HepG2 (cell line): ENCODE data around the gene CARD16. TPM values are rescaled to one million over a fixed set of nuclear protein-coding genes. Genes with fewer than 3 reads are reported as not detected.

Experiments used
- ATAC-seq: fragments of 200-7000 bp; cut with Tn5 transposase; 3 replicates; pipeline ENCODE4 v1.9.1; 2020; ENCODE audit warnings: mild to moderate bottlenecking, moderate library complexity
- BruUV-seq: library from RNA; stranded (reverse); fragments of 400-500 nt; replicated peaks from 2 replicates; lab custom pipeline; 2021; lab: Mats Ljungman, UMichigan
- CTCF ChIA-PET: fragments of 300-600 bp; formaldehyde crosslinking; extraction: SDS; loops from one replicate; lab custom pipeline; 2021; ENCODE audit warnings: low total read pairs, inconsistent platforms, low intra/inter-chr PET ratio; lab: Yijun Ruan, JAX
- POLR2A ChIA-PET: fragments of 350-600 bp; sonication (Branson Sonifier 250); formaldehyde crosslinking; loops from one replicate; lab custom pipeline; 2020; ENCODE audit warnings: antibody characterized with exemption, inconsistent platforms; lab: Yijun Ruan, JAX
- DNase-seq: peaks from one replicate; pipeline ENCODE4 v3.0.0-alpha.2; 2015; ENCODE audit warnings: low spot score
- FAIRE-seq: peaks from 3 replicates; lab custom pipeline; 2011; peaks lifted over from hg19 to GRCh38; lab: Jason Lieb, UNC
- H2AFZ ChIP-seq: one replicate; pipeline ENCODE4 v1.6.1; 2011; ENCODE audit warnings: low read length, inconsistent platforms
- H3K27ac ChIP-seq: fragments of 300-600 bp; 3 replicates; pipeline ENCODE4 v1.8.0; 2011; ENCODE audit warnings: mixed run types, mild to moderate bottlenecking, mixed read lengths, low read length, inconsistent platforms; ENCODE audit not compliant: insufficient read depth; ENCODE audit errors: extremely low read length
- H3K27me3 ChIP-seq, 2 experiments: fragments of 200-600 bp in 1 of 2; 2 replicates in 1 of 2; 3 replicates in 1 of 2; pipeline versions ENCODE4 v1.6.0 to v1.8.0; 2011; ENCODE audit warnings: low read length in 2 of 2, mild to moderate bottlenecking in 2 of 2, moderate library complexity in 2 of 2, inconsistent platforms in 1 of 2; ENCODE audit not compliant: insufficient read depth in 2 of 2, control insufficient read depth in 1 of 2
- H3K36me3 ChIP-seq, 2 experiments: fragments of 200-600 bp in 1 of 2; replicated peaks in 1 of 2; 2 replicates in 1 of 2; 3 replicates in 1 of 2; pipeline versions ENCODE4 v1.5.1 to v1.8.0; 2011; ENCODE audit warnings: low read length in 2 of 2, inconsistent platforms in 1 of 2; ENCODE audit not compliant: insufficient read depth in 2 of 2, control insufficient read depth in 1 of 2
- H3K4me1 ChIP-seq: 2 replicates; pipeline ENCODE4 v1.5.1; 2012; ENCODE audit warnings: low read length, inconsistent platforms; ENCODE audit not compliant: insufficient read depth
- H3K4me2 ChIP-seq: 2 replicates; pipeline ENCODE4 v1.6.0; 2011; ENCODE audit warnings: low read depth, low read length, inconsistent platforms
- H3K4me3 ChIP-seq, 3 experiments: fragments of 200-600 bp in 1 of 3; sonication (generic), shearing (Covaris generic) in 1 of 3; replicated peaks in 1 of 3; 2 replicates each; pipeline ENCODE4 v1.5.1; 2011 to 2016; ENCODE audit warnings: low read length in 3 of 3, inconsistent platforms in 2 of 3, low read depth in 2 of 3, mild to moderate bottlenecking in 2 of 3, control low read depth in 1 of 3, mixed read lengths in 1 of 3; ENCODE audit not compliant: insufficient read depth in 1 of 3
- H3K79me2 ChIP-seq: one replicate; pipeline ENCODE4 v1.6.1; 2011; ENCODE audit warnings: low read length, inconsistent platforms; ENCODE audit not compliant: insufficient read depth
- H3K9ac ChIP-seq: 2 replicates; pipeline ENCODE4 v1.6.0; 2011; ENCODE audit warnings: mild to moderate bottlenecking, low read depth, low read length, inconsistent platforms; ENCODE audit not compliant: insufficient read depth
- H3K9me3 ChIP-seq: 2 replicates; pipeline ENCODE4 v1.5.1; 2012; ENCODE audit warnings: mild to moderate bottlenecking, low read length
- H4K20me1 ChIP-seq: 2 replicates; pipeline ENCODE4 v1.6.0; 2011; ENCODE audit warnings: inconsistent platforms, mild to moderate bottlenecking, low read length, moderate library complexity; ENCODE audit not compliant: insufficient read depth
- GLI4 ChIP-seq: sonication (generic); formaldehyde crosslinking; IDR thresholded peaks from 2 replicates; pipeline ENCODE4 v1.5.1; 2020; ENCODE audit warnings: missing genetic modification reagents, mild to moderate bottlenecking, moderate library complexity, borderline replicate concordance
- KDM3A ChIP-seq: IDR thresholded peaks from 2 replicates; pipeline ENCODE4 v1.6.1; 2018; ENCODE audit warnings: low read depth, missing compliant biosample characterization
- MTF2 ChIP-seq: sonication (generic); formaldehyde crosslinking; IDR thresholded peaks from 2 replicates; pipeline ENCODE4 v1.5.0; 2020; ENCODE audit warnings: missing genetic modification reagents, borderline replicate concordance
- PHF20 ChIP-seq: sonication (generic); formaldehyde crosslinking; IDR thresholded peaks from 2 replicates; pipeline ENCODE4 v1.5.0; 2020; ENCODE audit warnings: mild to moderate bottlenecking, missing genetic modification reagents
- SMAD9 ChIP-seq: sonication (generic); formaldehyde crosslinking; IDR thresholded peaks from 2 replicates; pipeline ENCODE4 v1.5.1; 2020; ENCODE audit warnings: mild to moderate bottlenecking, missing genetic modification reagents
- SMC3 ChIP-seq: IDR thresholded peaks from 2 replicates; pipeline ENCODE4 v1.6.1; 2011; ENCODE audit warnings: low read length, improper control_type of control experiment
- STAG1 ChIP-seq: sonication (generic); formaldehyde crosslinking; IDR thresholded peaks from 2 replicates; pipeline ENCODE4 v1.4.0; 2020; ENCODE audit warnings: missing genetic modification reagents
- ZNF260 ChIP-seq: sonication (generic); formaldehyde crosslinking; IDR thresholded peaks from 2 replicates; pipeline ENCODE4 v1.4.0; 2020; ENCODE audit warnings: missing genetic modification reagents, low read depth, mild to moderate bottlenecking, borderline replicate concordance
- ZNF343 ChIP-seq: sonication (generic); formaldehyde crosslinking; IDR thresholded peaks from 2 replicates; pipeline ENCODE4 v1.4.0; 2020; ENCODE audit warnings: mild to moderate bottlenecking, missing genetic modification reagents
- ZNF660 ChIP-seq: sonication (generic); formaldehyde crosslinking; IDR thresholded peaks from 2 replicates; pipeline ENCODE4 v1.5.1; 2020; ENCODE audit warnings: mild to moderate bottlenecking, low read depth, missing genetic modification reagents, borderline replicate concordance
- WGBS: methylation state at CpG from one replicate; pipeline ENCODE4 v1.1.6; 2017; ENCODE audit warnings: low lambda C conversion rate; 5-methylcytosine and 5-hydroxymethylcytosine counted together
- in situ Hi-C: cut with HindIII; loops from 2 replicates; pipeline ENCODE4 v1.10.0; 2017; ENCODE audit warnings: low pct_unique_long_range_greater_than_20kb; ENCODE audit not compliant: extremely low pct_ligation_motif_present
- intact Hi-C: fragments of 100-400 bp; cut with micrococcal nuclease; formaldehyde crosslinking; loops from one replicate; pipeline ENCODE4 v1.10.0; 2022; ENCODE audit not compliant: unreplicated experiment
- polyA plus RNA-seq, 8 experiments: library from polyadenylated mRNA; depleted of rRNA in 3 of 8; stranded (reverse) in 7 of 8; unstranded in 1 of 8; fragments of >200 nt; fragmentation: Illumina TruSeq in 4 of 8; extraction: Trizol in 4 of 8; gene quantifications; 2 replicates each; pipeline versions ENCODE4 v1.2.1 to v1.2.3, GENCODE V29; 2011 to 2016; ENCODE audit warnings: low read depth in 4 of 8, missing spikeins in 1 of 8, mixed read lengths in 1 of 8; ENCODE audit not compliant: insufficient read depth in 1 of 8
- total RNA-seq, 5 experiments: library from RNA; depleted of rRNA; stranded (reverse); fragments of >200 nt; fragmentation: Illumina TruSeq; extraction: Trizol; gene quantifications; 2 replicates each; pipeline ENCODE4 v1.2.3, GENCODE V29; 2016; ENCODE audit warnings: low read depth in 1 of 5
- TF ChIP-seq, protein P1 (sequence below): sonication (generic); formaldehyde crosslinking; IDR thresholded peaks from 2 replicates; pipeline ENCODE4 v1.8.0; 2022; ENCODE audit warnings: mild to moderate bottlenecking, missing genetic modification reagents, moderate library complexity
- TF ChIP-seq, protein P2 (sequence below), 2 experiments: sonication (generic) in 1 of 2; formaldehyde crosslinking in 1 of 2; IDR thresholded peaks; 2 replicates each; pipeline versions ENCODE4 v1.5.1 to v1.6.1; 2011 to 2020; ENCODE audit warnings: borderline replicate concordance in 1 of 2, low read depth in 1 of 2, low read length in 1 of 2, mild to moderate bottlenecking in 1 of 2, missing genetic modification reagents in 1 of 2, moderate library complexity in 1 of 2
- TF ChIP-seq, protein P3 (sequence below): sonication (generic); formaldehyde crosslinking; IDR thresholded peaks from 2 replicates; pipeline ENCODE4 v1.8.1; 2022; ENCODE audit warnings: low read depth, mild to moderate bottlenecking, missing genetic modification reagents

CARD16 gene
- total and polyA plus RNA-seq, 2 of the 13 experiments (the other 11 are each of a cell fraction or from before 2014, with no cell fraction given) = 0.34 TPM; not detected in 1

DNA sequence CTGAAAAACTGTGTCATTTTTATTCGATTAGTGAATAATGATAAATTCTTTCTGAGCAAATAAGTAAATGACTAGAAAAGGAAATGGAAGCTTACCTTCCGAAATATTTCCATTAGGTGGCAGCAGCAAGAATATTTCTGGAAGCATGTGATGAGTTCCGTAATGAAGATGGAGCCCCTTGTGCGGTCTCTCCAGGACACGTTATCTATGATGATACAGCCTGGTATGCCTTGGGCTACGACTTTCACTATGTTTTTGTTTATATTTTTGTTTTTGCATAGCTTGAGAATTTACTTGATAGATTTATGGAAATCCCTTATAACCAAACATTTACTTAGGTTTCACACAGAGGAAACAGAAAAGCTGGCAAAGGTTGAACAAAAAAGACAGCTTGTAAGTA is 47.8 kb downstream of the CARD16 start (continued):
- TF ChIP-seq SMC3 (peak; percentile 7; the same call in 1 of the 2 replicates), STAG1 (CRISPR knock-in tag) (peak; percentile 52), KDM3A (CRISPR knock-in tag) (no peak)
- TF ChIP-seq, all 625 proteins: peak for 4

DNA sequence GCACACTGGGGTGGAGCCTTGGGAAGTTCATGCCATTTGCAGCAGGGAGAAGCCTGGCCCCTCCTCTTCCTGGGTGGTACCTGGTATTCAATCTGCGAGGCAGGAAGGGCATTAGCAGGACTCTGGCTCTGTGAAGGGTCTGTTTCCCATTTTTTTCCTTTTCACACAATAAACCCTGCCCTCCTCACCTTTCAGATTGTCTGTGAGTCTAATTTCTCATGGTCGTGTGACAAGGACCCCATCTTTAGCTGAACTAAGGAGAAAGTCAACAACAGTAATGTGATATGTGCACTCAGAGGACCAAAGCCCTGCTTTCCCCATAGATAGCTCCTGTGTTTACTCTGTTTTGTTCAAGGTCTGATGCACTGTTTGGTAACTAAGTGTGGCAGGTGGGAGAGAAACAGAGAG is 50.1 kb downstream of the CARD16 start:
- H3K36me3 ChIP-seq = no peaks in the 10 kb centered on the region
- H4K20me1 ChIP-seq = no peaks in the 10 kb centered on the region
- H3K4me3 ChIP-seq = peak overlapping the region in 2 of 3 experiments; percentile 40; a peak in 3 of 6 replicates
- in situ Hi-C loops (no loop called here), intact Hi-C loops (loop anchor here (1.0 to 5.0 kb wide), 2 partner anchors 52 to 205 kb away; partner anchors contain the start of gene CARD16)
- no peak overlapping the region for H2AFZ ChIP-seq
- CTCF ChIA-PET = no interaction called here
- peak; percentile 36 for FAIRE-seq
- POLR2A ChIA-PET = interaction anchor here (1.0 to 1.1 kb wide), 2 partner anchors 26 to 208 kb away, joined by 3 to 9 read pairs; partner anchors contain the start of gene CASP4
- ATAC-seq = peak; percentile 98
- BruUV-seq = no TSS peak
- peak overlapping the region; percentile 60 for H3K27ac ChIP-seq
- no peak overlapping the region for H3K9ac ChIP-seq
- no peaks in the 10 kb centered on the region for H3K79me2 ChIP-seq
- H3K9me3 ChIP-seq = no peaks in the 10 kb centered on the region
- peak; percentile 85 for DNase-seq
- H3K4me2 ChIP-seq = peak overlapping the region; percentile 75
- WGBS = 0% methylated on average over 2 of the region's 2 CpGs
- H3K27me3 ChIP-seq = peaks cover 0 to 6% of the 10 kb centered on the region in 2 experiments; a peak in 1 of 5 replicates
- H3K4me1 ChIP-seq = peaks cover 40% of the 10 kb centered on the region
- TF ChIP-seq, protein P1, sequence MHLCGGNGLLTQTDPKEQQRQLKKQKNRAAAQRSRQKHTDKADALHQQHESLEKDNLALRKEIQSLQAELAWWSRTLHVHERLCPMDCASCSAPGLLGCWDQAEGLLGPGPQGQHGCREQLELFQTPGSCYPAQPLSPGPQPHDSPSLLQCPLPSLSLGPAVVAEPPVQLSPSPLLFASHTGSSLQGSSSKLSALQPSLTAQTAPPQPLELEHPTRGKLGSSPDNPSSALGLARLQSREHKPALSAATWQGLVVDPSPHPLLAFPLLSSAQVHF (CRISPR knock-in tag) = no peak
- 0 out of 2 replicates have a peak, but pooled peaks have one; percentile 34 for TF ChIP-seq MTF2 (CRISPR knock-in tag)
- no peak for TF ChIP-seq ZNF343 (CRISPR knock-in tag)
- TF ChIP-seq SMAD9 (CRISPR knock-in tag) = no peak
- TF ChIP-seq ZNF660 (CRISPR knock-in tag) = no peak
- TF ChIP-seq, protein P2, sequence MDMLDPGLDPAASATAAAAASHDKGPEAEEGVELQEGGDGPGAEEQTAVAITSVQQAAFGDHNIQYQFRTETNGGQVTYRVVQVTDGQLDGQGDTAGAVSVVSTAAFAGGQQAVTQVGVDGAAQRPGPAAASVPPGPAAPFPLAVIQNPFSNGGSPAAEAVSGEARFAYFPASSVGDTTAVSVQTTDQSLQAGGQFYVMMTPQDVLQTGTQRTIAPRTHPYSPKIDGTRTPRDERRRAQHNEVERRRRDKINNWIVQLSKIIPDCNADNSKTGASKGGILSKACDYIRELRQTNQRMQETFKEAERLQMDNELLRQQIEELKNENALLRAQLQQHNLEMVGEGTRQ (IDR thresholded peaks at IDR 0.05; ENCODE audit: low read depth, low read length) = no peak
- TF ChIP-seq, protein P2 (CRISPR knock-in tag; IDR thresholded peaks at IDR 0.05; ENCODE audit: borderline replicate concordance) = no peak
- no peak for TF ChIP-seq PHF20
- TF ChIP-seq, protein P3, sequence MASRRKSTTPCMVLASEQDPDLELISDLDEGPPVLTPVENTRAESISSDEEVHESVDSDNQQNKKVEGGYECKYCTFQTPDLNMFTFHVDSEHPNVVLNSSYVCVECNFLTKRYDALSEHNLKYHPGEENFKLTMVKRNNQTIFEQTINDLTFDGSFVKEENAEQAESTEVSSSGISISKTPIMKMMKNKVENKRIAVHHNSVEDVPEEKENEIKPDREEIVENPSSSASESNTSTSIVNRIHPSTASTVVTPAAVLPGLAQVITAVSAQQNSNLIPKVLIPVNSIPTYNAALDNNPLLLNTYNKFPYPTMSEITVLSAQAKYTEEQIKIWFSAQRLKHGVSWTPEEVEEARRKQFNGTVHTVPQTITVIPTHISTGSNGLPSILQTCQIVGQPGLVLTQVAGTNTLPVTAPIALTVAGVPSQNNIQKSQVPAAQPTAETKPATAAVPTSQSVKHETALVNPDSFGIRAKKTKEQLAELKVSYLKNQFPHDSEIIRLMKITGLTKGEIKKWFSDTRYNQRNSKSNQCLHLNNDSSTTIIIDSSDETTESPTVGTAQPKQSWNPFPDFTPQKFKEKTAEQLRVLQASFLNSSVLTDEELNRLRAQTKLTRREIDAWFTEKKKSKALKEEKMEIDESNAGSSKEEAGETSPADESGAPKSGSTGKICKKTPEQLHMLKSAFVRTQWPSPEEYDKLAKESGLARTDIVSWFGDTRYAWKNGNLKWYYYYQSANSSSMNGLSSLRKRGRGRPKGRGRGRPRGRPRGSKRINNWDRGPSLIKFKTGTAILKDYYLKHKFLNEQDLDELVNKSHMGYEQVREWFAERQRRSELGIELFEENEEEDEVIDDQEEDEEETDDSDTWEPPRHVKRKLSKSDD = no peak
- TF ChIP-seq GLI4 = no peak
- TF ChIP-seq ZNF260 (CRISPR knock-in tag) = no peak
